Measurements from ENCODE around the gene GPC1.

GRCh38 chr2:240419723-240420122, 15.7 kb upstream of the GPC1 start:
- TF ChIP-seq CTCF (IDR thresholded peaks at IDR 0.05) (no peak), EZH2 (IDR thresholded peaks at IDR 0.05) (no peak), EZH2phosphoT487 (IDR thresholded peaks at IDR 0.05) (no peak)

Measured in neural progenitor cell (in vitro differentiated cells).